Measurements from ENCODE around the gene RPL13.

RPL13 gene

GRCh38 chr16:89523680-89524344 is 36.7 kb upstream of the RPL13 start:
- no peak for DNase-seq (ENCODE audit: extremely low read depth, low read depth)

GRCh38 chr16:89525146-89525913 is 35.2 kb upstream of the RPL13 start:
- DNase-seq (ENCODE audit: extremely low read depth, low read depth): no peak
- H3K4me3 ChIP-seq (replicated peaks; ENCODE audit: low read depth, low read length): no peak overlapping the region
- no peak for TF ChIP-seq CTCF (IDR thresholded peaks at IDR 0.05; ENCODE audit: low read depth, low read length, missing control alignments)

More at GRCh38 chr16:89523680-89524344, 36.7 kb upstream of the RPL13 start:
- no peak overlapping the region for H3K4me3 ChIP-seq (replicated peaks; ENCODE audit: low read depth, low read length)
- TF ChIP-seq CTCF (IDR thresholded peaks at IDR 0.05; ENCODE audit: low read depth, low read length, missing control alignments): no peak

GRCh38 chr16:89529097-89529496 is 31.4 kb upstream of the RPL13 start:
- TF ChIP-seq CTCF (IDR thresholded peaks at IDR 0.05; ENCODE audit: low read depth, low read length, missing control alignments): no peak
- no peak overlapping the region for H3K4me3 ChIP-seq (replicated peaks; ENCODE audit: low read depth, low read length)
- no peak for DNase-seq (ENCODE audit: extremely low read depth, low read depth)

- DNase-seq (ENCODE audit: extremely low read depth, low read depth): no peak
- no peak for TF ChIP-seq CTCF (IDR thresholded peaks at IDR 0.05; ENCODE audit: low read depth, low read length, missing control alignments)
- H3K4me3 ChIP-seq (replicated peaks; ENCODE audit: low read depth, low read length): no peak overlapping the region
These were observed 29.8 kb upstream of the RPL13 start for GRCh38 chr16:89530401-89531381.

- DNase-seq (ENCODE audit: extremely low read depth, low read depth): no peak
- TF ChIP-seq CTCF (IDR thresholded peaks at IDR 0.05; ENCODE audit: low read depth, low read length, missing control alignments): no peak
- H3K4me3 ChIP-seq (replicated peaks; ENCODE audit: low read depth, low read length): no peak overlapping the region
These were observed 28.5 kb upstream of the RPL13 start for GRCh38 chr16:89531821-89532526.

- TF ChIP-seq CTCF (IDR thresholded peaks at IDR 0.05; ENCODE audit: low read depth, low read length, missing control alignments): no peak
- DNase-seq (ENCODE audit: extremely low read depth, low read depth): no peak
These were observed 26.2 kb upstream of the RPL13 start for GRCh38 chr16:89534252-89534756.

More at GRCh38 chr16:89534252-89534756, 26.2 kb upstream of the RPL13 start:
- H3K4me3 ChIP-seq (replicated peaks; ENCODE audit: low read depth, low read length): no peak overlapping the region
